ENCODE measurements around the gene ABCA10. TPM values are rescaled to one million over a fixed set of nuclear protein-coding genes. Genes with fewer than 3 reads are reported as not detected.

The ABCA10 gene
- total and polyA plus RNA-seq, 2 experiments from 2014 or later = 0.11 to 0.23 TPM

DNA sequence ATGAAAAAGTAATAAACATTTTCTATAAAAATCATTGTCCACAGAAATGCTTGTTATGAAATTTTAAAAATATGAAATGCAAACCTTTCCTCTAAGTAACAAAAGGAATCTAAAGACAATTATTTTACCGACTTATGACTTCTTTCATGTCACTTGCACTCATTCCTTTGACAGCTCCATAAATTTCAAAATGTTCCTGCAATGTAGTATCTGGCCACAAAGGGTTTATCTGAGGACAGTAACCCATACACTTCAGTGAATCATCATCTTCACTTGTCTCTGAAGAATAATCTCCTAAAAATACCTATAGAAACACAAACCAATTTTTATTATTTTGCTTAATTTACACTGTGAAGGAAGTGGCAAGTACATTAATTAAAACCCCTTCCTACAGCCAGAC, 25.6 kb upstream of the ABCA10 start:
- H3K9ac ChIP-seq = no peak overlapping the region
- no peak overlapping the region for H2AFZ ChIP-seq
- no peak overlapping the region for H3K27ac ChIP-seq
- H3F3A ChIP-seq (ENCODE audit: insufficient read depth) = no peaks in the 10 kb centered on the region
- no peaks in the 10 kb centered on the region for H3K9me3 ChIP-seq (ENCODE audit: low read depth)
- TF ChIP-seq EZH2phosphoT487 (IDR thresholded peaks at IDR 0.05; ENCODE audit: insufficient read depth, low read depth) (no peak), EZH2 (IDR thresholded peaks at IDR 0.05; ENCODE audit: insufficient read depth, poor library complexity, severe bottlenecking) (no peak)
- in situ Hi-C loops (cut with MboI) = no loop called here
- 30 to 33% methylated on average over 1 of the region's 1 CpG for WGBS, 2 experiments (ENCODE audit: low coverage in 1 of 2, low lambda C conversion rate in 2 of 2, missing lambda C conversion rate in 2 of 2)
- peak; percentile 10 for DNase-seq
- no peaks in the 10 kb centered on the region for H4K20me1 ChIP-seq (ENCODE audit: insufficient read depth)
- no peaks in the 10 kb centered on the region for H3K9me2 ChIP-seq (ENCODE audit: insufficient read depth)
- no peak overlapping the region for H3K4me3 ChIP-seq
- H3K4me2 ChIP-seq (ENCODE audit: unreplicated experiment) = no peak overlapping the region
- no peaks in the 10 kb centered on the region for H3K79me2 ChIP-seq (ENCODE audit: insufficient read depth)
- H3K27me3 ChIP-seq (replicated peaks; ENCODE audit: insufficient read depth) = no peaks in the 10 kb centered on the region
- no peaks in the 10 kb centered on the region for H3K4me1 ChIP-seq (ENCODE audit: insufficient read depth)
- H3K36me3 ChIP-seq (ENCODE audit: low read depth) = 0 out of 2 replicates have a peak, but pooled peaks cover 8% of the 10 kb centered on the region

DNA sequence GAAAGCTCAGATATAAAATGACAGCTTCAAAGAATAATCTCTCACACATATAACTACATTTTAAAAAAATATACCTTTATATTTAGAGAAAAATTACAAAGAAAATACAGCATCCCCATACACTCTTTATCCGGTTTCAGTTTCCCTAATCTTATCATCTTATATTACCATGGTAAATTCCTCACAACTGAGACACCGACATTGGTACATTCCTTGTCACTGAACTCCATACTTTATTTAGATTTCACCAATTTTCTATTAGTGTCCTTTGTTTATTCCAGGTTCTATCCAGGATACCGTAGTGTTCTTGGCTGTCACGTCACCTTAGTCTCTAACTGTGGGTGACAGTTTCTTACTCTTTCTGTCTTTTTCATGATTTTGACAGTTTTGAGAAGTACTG, 22.0 kb upstream of the ABCA10 start:
- in situ Hi-C loops (cut with MboI) = no loop called here
- 91 to 92% methylated on average over 4 of the region's 4 CpGs for WGBS, 2 experiments (ENCODE audit: low coverage in 1 of 2, low lambda C conversion rate in 2 of 2, missing lambda C conversion rate in 2 of 2)
- H3K9ac ChIP-seq = no peak overlapping the region
- H4K20me1 ChIP-seq (ENCODE audit: insufficient read depth) = no peaks in the 10 kb centered on the region
- no peaks in the 10 kb centered on the region for H3F3A ChIP-seq (ENCODE audit: insufficient read depth)
- DNase-seq = peak; percentile 6
- H3K79me2 ChIP-seq (ENCODE audit: insufficient read depth) = no peaks in the 10 kb centered on the region
- H3K27ac ChIP-seq = no peak overlapping the region
- H3K4me1 ChIP-seq (ENCODE audit: insufficient read depth) = no peaks in the 10 kb centered on the region
- no peak overlapping the region for H3K4me3 ChIP-seq
- H3K4me2 ChIP-seq (ENCODE audit: unreplicated experiment) = no peak overlapping the region
- no peak overlapping the region for H2AFZ ChIP-seq
- TF ChIP-seq EZH2 (IDR thresholded peaks at IDR 0.05; ENCODE audit: insufficient read depth, poor library complexity, severe bottlenecking) (no peak), EZH2phosphoT487 (IDR thresholded peaks at IDR 0.05; ENCODE audit: insufficient read depth, low read depth) (no peak)
- H3K9me3 ChIP-seq (ENCODE audit: low read depth) = no peaks in the 10 kb centered on the region
- H3K27me3 ChIP-seq (replicated peaks; ENCODE audit: insufficient read depth) = no peaks in the 10 kb centered on the region
- H3K36me3 ChIP-seq (ENCODE audit: low read depth) = 0 out of 2 replicates have a peak, but pooled peaks cover 6% of the 10 kb centered on the region
- H3K9me2 ChIP-seq (ENCODE audit: insufficient read depth) = no peaks in the 10 kb centered on the region

DNA sequence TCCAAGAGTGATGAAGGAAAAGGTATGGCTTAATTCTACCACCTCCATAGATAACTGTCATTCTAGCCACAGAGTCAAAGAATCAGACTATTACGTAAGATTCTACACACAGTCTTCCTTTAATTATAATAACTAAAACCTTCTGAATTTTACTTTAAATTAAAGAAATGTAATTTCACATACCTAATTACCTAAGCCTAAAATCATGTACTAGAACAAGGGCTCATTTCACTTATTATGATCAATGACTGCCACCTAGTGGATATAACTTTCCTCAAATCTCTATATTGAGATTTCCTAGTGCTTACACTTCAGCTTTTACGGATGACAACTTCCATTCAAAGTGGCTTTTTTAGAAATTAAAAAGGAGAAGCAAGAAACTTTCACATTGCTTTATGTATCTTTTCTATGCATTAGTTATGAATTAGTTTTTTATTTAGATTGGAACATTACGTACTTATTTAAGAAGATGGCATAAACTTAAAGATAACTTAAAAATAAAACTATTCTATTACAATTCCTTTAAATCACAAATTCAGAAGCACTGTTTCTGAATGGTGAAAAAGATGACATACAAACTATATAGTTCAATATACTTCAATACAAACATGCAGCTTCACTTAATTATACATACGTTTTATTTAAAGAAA, 18.2 kb upstream of the ABCA10 start:
- in situ Hi-C loops (cut with MboI) = loop anchor here (25.0 kb wide), 1 partner anchor 710 kb away; no protein-coding TSS in a partner anchor
- H3K36me3 ChIP-seq (ENCODE audit: low read depth) = no peaks in the 10 kb centered on the region
- TF ChIP-seq EZH2 (IDR thresholded peaks at IDR 0.05; ENCODE audit: insufficient read depth, poor library complexity, severe bottlenecking) (no peak), EZH2phosphoT487 (IDR thresholded peaks at IDR 0.05; ENCODE audit: insufficient read depth, low read depth) (no peak)

DNA sequence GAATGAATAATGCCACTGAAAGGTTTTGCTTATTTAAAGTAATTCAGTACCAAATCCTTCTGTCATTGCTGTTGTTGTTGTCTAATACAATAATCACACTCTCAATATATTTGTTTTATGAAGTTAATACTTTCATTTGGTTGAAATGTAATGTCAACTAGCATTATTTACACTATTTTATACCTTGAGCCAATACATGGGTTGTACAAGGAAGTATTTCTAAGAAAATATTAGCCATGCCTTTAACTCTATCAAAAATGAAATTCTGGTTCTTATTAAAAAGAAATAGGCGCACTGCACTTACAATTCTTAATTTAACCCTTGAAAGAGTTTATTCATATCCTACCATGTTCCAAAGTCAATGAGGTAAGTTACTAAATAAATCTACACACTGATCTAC, 17.6 kb upstream of the ABCA10 start:
- Histone ChIP-seq H3K4me2 (ENCODE audit: unreplicated experiment) (no peak overlapping the region), H3K9me2 (ENCODE audit: insufficient read depth) (no peaks in the 10 kb centered on the region), H3K79me2 (ENCODE audit: insufficient read depth) (no peaks in the 10 kb centered on the region), H3K4me3 (no peak overlapping the region), H2AFZ (no peak overlapping the region), H3F3A (ENCODE audit: insufficient read depth) (no peaks in the 10 kb centered on the region), H3K9me3 (ENCODE audit: low read depth) (no peaks in the 10 kb centered on the region), H3K27ac (no peak overlapping the region), H3K4me1 (ENCODE audit: insufficient read depth) (no peaks in the 10 kb centered on the region), H3K36me3 (ENCODE audit: low read depth) (no peaks in the 10 kb centered on the region), H3K9ac (no peak overlapping the region), H3K27me3 (replicated peaks; ENCODE audit: insufficient read depth) (no peaks in the 10 kb centered on the region), H4K20me1 (ENCODE audit: insufficient read depth) (no peaks in the 10 kb centered on the region)
- in situ Hi-C loops (cut with MboI) = loop anchor here (25.0 kb wide), 1 partner anchor 709 kb away; no protein-coding TSS in a partner anchor
- DNase-seq = no peak
- 54 to 58% methylated on average over 1 of the region's 1 CpG for WGBS, 2 experiments (ENCODE audit: low coverage in 1 of 2, low lambda C conversion rate in 2 of 2, missing lambda C conversion rate in 2 of 2)
- TF ChIP-seq EZH2 (IDR thresholded peaks at IDR 0.05; ENCODE audit: insufficient read depth, poor library complexity, severe bottlenecking) = no peak
- TF ChIP-seq EZH2phosphoT487 (IDR thresholded peaks at IDR 0.05; ENCODE audit: insufficient read depth, low read depth) = no peak

More for the DNA sequence above, 18.2 kb upstream of the ABCA10 start:
- Histone ChIP-seq H3K4me2 (ENCODE audit: unreplicated experiment) (no peak overlapping the region), H3K27ac (no peak overlapping the region), H3K79me2 (ENCODE audit: insufficient read depth) (no peaks in the 10 kb centered on the region), H4K20me1 (ENCODE audit: insufficient read depth) (no peaks in the 10 kb centered on the region), H3K4me3 (no peak overlapping the region), H2AFZ (peak overlapping the region; percentile 28; the same call in 1 of the 2 replicates), H3K9me3 (ENCODE audit: low read depth) (no peaks in the 10 kb centered on the region), H3K4me1 (ENCODE audit: insufficient read depth) (no peaks in the 10 kb centered on the region), H3K9ac (no peak overlapping the region), H3K9me2 (ENCODE audit: insufficient read depth) (no peaks in the 10 kb centered on the region), H3F3A (ENCODE audit: insufficient read depth) (no peaks in the 10 kb centered on the region), H3K27me3 (replicated peaks; ENCODE audit: insufficient read depth) (no peaks in the 10 kb centered on the region)
- peak; percentile 69 for DNase-seq
- 32 to 40% methylated on average over 4 of the region's 4 CpGs for WGBS, 2 experiments (ENCODE audit: low coverage in 1 of 2, low lambda C conversion rate in 2 of 2, missing lambda C conversion rate in 2 of 2)

Measured in GM23248 (cell line).